Measurements from ENCODE around the gene POMC.

The POMC gene

DNA sequence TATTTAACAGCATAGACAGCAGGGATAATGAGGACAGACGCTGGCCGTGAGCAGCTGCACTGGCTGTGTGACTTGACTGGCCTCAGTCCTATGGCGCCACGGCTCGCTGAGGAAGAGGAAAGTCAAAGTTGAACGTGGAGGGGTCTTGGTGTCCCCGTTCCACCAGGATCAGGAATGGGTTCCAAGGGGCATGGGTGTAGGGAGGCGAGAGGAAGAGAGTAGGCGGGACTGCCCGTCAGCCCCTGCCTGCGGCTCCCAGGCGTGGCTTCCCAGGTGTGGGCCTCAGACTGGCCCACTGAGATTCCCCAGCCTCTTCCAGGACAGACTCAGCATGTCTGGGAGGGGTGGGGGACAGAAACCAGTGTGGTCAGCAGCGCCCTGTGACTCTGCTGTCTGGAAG is 51.4 kb downstream of the POMC start:
- no peak overlapping the region for H3K27ac ChIP-seq (ENCODE audit: low read depth, low read length)
- no peak overlapping the region for H3K4me3 ChIP-seq (ENCODE audit: low read length)
- H3K9me3 ChIP-seq (ENCODE audit: control insufficient read depth, insufficient read depth, low read length), result no peaks in the 10 kb centered on the region
- no peaks in the 10 kb centered on the region for H3F3A ChIP-seq (ENCODE audit: control insufficient read depth, insufficient read depth)
- H3K27me3 ChIP-seq (ENCODE audit: control insufficient read depth, low read length), result no peaks in the 10 kb centered on the region
- H3K36me3 ChIP-seq (ENCODE audit: control insufficient read depth, low read length), result no peaks in the 10 kb centered on the region
- no peaks in the 10 kb centered on the region for H3K9me2 ChIP-seq (replicated peaks; ENCODE audit: control insufficient read depth, low read length)
- no peak overlapping the region for H3K4me2 ChIP-seq (ENCODE audit: low read length)
- TF ChIP-seq, protein P1, sequence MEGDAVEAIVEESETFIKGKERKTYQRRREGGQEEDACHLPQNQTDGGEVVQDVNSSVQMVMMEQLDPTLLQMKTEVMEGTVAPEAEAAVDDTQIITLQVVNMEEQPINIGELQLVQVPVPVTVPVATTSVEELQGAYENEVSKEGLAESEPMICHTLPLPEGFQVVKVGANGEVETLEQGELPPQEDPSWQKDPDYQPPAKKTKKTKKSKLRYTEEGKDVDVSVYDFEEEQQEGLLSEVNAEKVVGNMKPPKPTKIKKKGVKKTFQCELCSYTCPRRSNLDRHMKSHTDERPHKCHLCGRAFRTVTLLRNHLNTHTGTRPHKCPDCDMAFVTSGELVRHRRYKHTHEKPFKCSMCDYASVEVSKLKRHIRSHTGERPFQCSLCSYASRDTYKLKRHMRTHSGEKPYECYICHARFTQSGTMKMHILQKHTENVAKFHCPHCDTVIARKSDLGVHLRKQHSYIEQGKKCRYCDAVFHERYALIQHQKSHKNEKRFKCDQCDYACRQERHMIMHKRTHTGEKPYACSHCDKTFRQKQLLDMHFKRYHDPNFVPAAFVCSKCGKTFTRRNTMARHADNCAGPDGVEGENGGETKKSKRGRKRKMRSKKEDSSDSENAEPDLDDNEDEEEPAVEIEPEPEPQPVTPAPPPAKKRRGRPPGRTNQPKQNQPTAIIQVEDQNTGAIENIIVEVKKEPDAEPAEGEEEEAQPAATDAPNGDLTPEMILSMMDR (IDR thresholded peaks at IDR 0.05; ENCODE audit: low read depth, low read length, poor library complexity, severe bottlenecking), result no peak
- no peak for TF ChIP-seq EZH2phosphoT487 (IDR thresholded peaks at IDR 0.05; ENCODE audit: borderline replicate concordance, low read length)
- H3K4me1 ChIP-seq (ENCODE audit: control insufficient read depth, low read length), result no peaks in the 10 kb centered on the region
- no peaks in the 10 kb centered on the region for H3K79me2 ChIP-seq (ENCODE audit: control insufficient read depth, low read length)
- no peaks in the 10 kb centered on the region for H4K20me1 ChIP-seq (ENCODE audit: control insufficient read depth, insufficient read depth, low read depth, low read length)

DNA sequence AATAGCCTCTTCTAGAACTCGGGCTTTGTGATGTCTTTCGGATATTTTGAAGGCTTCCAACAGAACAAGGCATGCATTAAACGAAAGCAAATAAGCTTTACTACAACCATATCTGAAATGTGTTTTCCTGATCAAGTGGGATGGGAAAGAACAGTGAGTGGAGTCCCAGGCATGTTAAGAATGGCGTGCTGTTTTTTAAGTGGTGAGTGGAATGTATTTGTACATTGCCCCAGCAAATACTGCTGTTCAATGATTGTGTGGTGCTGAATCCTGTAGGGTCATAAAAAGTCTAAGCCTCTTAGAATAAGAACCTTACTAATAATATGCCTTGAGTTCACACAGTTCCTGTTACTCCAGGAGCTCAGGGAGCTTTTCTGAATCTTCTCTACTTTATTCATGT is 52.5 kb downstream of the POMC start:
- Histone ChIP-seq H4K20me1 (ENCODE audit: control insufficient read depth, insufficient read depth, low read depth, low read length) (no peaks in the 10 kb centered on the region), H3K4me3 (ENCODE audit: low read length) (no peak overlapping the region), H3K4me1 (ENCODE audit: control insufficient read depth, low read length) (no peaks in the 10 kb centered on the region), H3K36me3 (ENCODE audit: control insufficient read depth, low read length) (no peaks in the 10 kb centered on the region), H3K9me3 (ENCODE audit: control insufficient read depth, insufficient read depth, low read length) (no peaks in the 10 kb centered on the region), H3K27ac (ENCODE audit: low read depth, low read length) (no peak overlapping the region), H3F3A (ENCODE audit: control insufficient read depth, insufficient read depth) (no peaks in the 10 kb centered on the region), H3K27me3 (ENCODE audit: control insufficient read depth, low read length) (no peaks in the 10 kb centered on the region; the same call in 1 of the 2 replicates), H3K4me2 (ENCODE audit: low read length) (no peak overlapping the region), H3K79me2 (ENCODE audit: control insufficient read depth, low read length) (no peaks in the 10 kb centered on the region), H3K9me2 (replicated peaks; ENCODE audit: control insufficient read depth, low read length) (no peaks in the 10 kb centered on the region)
- TF ChIP-seq, protein P1 (IDR thresholded peaks at IDR 0.05; ENCODE audit: low read depth, low read length, poor library complexity, severe bottlenecking), result no peak
- no peak for TF ChIP-seq EZH2phosphoT487 (IDR thresholded peaks at IDR 0.05; ENCODE audit: borderline replicate concordance, low read length)

DNA sequence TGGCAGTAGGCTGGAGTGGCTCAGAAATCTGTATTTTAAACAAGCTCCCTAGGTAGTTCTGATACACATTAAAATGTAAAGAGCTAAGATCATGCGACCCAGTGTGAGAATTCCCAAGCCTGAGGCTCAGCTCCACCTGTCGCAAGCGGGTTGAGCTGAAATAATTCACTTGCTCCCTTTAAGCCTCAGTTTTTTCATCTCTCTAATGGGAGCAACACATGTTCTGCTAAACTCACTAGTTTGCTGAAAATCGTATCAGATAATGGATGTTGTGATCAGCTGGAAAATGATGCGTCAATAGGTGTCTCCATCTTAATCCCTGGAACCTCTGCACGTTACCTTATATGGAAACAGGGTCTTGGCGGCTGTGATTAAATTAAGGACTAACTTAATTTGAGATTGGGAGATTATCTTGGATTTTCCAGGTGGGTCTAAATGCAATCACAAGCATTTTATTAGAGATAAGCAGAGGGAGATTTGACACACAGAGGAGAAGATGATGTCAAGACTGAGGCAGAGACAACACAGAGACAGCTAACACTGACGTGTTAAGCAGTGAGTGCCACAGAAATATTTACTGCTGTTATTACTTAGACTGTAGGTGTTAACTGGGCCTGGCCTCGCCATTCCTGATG is 53.0 kb downstream of the POMC start:
- Histone ChIP-seq H3K79me2 (ENCODE audit: control insufficient read depth, low read length) (no peaks in the 10 kb centered on the region), H3K9me3 (ENCODE audit: control insufficient read depth, insufficient read depth, low read length) (no peaks in the 10 kb centered on the region), H4K20me1 (ENCODE audit: control insufficient read depth, insufficient read depth, low read depth, low read length) (no peaks in the 10 kb centered on the region), H3K36me3 (ENCODE audit: control insufficient read depth, low read length) (no peaks in the 10 kb centered on the region), H3K27me3 (ENCODE audit: control insufficient read depth, low read length) (no peaks in the 10 kb centered on the region; the same call in 1 of the 2 replicates), H3K4me2 (ENCODE audit: low read length) (no peak overlapping the region), H3K9me2 (replicated peaks; ENCODE audit: control insufficient read depth, low read length) (no peaks in the 10 kb centered on the region), H3K4me3 (ENCODE audit: low read length) (no peak overlapping the region), H3K4me1 (ENCODE audit: control insufficient read depth, low read length) (no peaks in the 10 kb centered on the region), H3F3A (ENCODE audit: control insufficient read depth, insufficient read depth) (no peaks in the 10 kb centered on the region), H3K27ac (ENCODE audit: low read depth, low read length) (no peak overlapping the region)
- TF ChIP-seq, protein P1 (IDR thresholded peaks at IDR 0.05; ENCODE audit: low read depth, low read length, poor library complexity, severe bottlenecking), result no peak
- no peak for TF ChIP-seq EZH2phosphoT487 (IDR thresholded peaks at IDR 0.05; ENCODE audit: borderline replicate concordance, low read length)
